Endothelial cell of umbilical vein (primary cell): ENCODE measurements around the gene FMN1. TPM values are rescaled to one million over a fixed set of nuclear protein-coding genes. Genes with fewer than 3 reads are reported as not detected.

Experiments used
- BruUV-seq: library from RNA; stranded (reverse); fragments of 400-500 nt; replicated peaks from 2 replicates; lab custom pipeline; 2021; lab: Mats Ljungman, UMichigan
- CTCF ChIA-PET: fragments of 300-600, 350-600 bp; sonication (Branson Sonifier 250); formaldehyde crosslinking; loops from one replicate; lab custom pipeline; 2021; ENCODE audit warnings: antibody characterized with exemption, inconsistent platforms; lab: Charles Lee
- POLR2A ChIA-PET: fragments of 300-600, 350-600 bp; sonication (Branson Sonifier 250); formaldehyde crosslinking; loops from one replicate; lab custom pipeline; 2021; ENCODE audit warnings: antibody characterized with exemption, inconsistent platforms; lab: Charles Lee
- DNase-seq: peaks from one replicate; pipeline ENCODE4 v3.0.0-alpha.2; 2011; ENCODE audit warnings: low read depth, low spot score
- FAIRE-seq: peaks from 2 replicates; lab custom pipeline; 2011; peaks lifted over from hg19 to GRCh38; lab: Jason Lieb, UNC
- H2AFZ ChIP-seq: 2 replicates; pipeline ENCODE4 v1.6.0; 2012; ENCODE audit warnings: low read depth, low read length, control low read depth, inconsistent platforms
- H3K27ac ChIP-seq: 2 replicates; pipeline ENCODE4 v1.5.1; 2011; ENCODE audit warnings: low read depth, mild to moderate bottlenecking, control low read depth, low read length, moderate library complexity; ENCODE audit not compliant: insufficient read depth
- H3K27me3 ChIP-seq, 2 experiments: 2 replicates each; pipeline versions ENCODE4 v1.6.0 to v1.6.1; 2011; ENCODE audit warnings: low read length in 2 of 2, mixed read lengths in 1 of 2; ENCODE audit not compliant: control insufficient read depth in 2 of 2, insufficient read depth in 2 of 2
- H3K36me3 ChIP-seq, 2 experiments: 2 replicates in 1 of 2; 3 replicates in 1 of 2; pipeline ENCODE4 v1.5.1; 2011; ENCODE audit warnings: low read length in 2 of 2, mild to moderate bottlenecking in 1 of 2, moderate library complexity in 1 of 2; ENCODE audit not compliant: control insufficient read depth in 2 of 2, insufficient read depth in 2 of 2; ENCODE audit errors: extremely low read depth in 1 of 2
- H3K4me1 ChIP-seq: 3 replicates; pipeline ENCODE4 v1.5.1; 2011; ENCODE audit warnings: mild to moderate bottlenecking, low read length; ENCODE audit not compliant: control insufficient read depth, insufficient read depth; ENCODE audit errors: extremely low read depth
- H3K4me2 ChIP-seq: 2 replicates; pipeline ENCODE4 v1.6.1; 2011; ENCODE audit warnings: low read length, control low read depth, mixed read lengths; ENCODE audit not compliant: insufficient read depth
- H3K4me3 ChIP-seq, 3 experiments: fragments of 200-600 bp in 1 of 3; sonication (generic), shearing (Covaris generic) in 1 of 3; replicated peaks in 1 of 3; 2 replicates each; pipeline ENCODE4 v1.5.1; 2011 to 2016; ENCODE audit warnings: control low read depth in 3 of 3, low read length in 3 of 3, mild to moderate bottlenecking in 2 of 3, inconsistent platforms in 1 of 3, low read depth in 1 of 3, moderate library complexity in 1 of 3; ENCODE audit not compliant: insufficient read depth in 1 of 3
- H3K79me2 ChIP-seq: 2 replicates; pipeline ENCODE4 v1.6.0; 2012; ENCODE audit warnings: low read length, inconsistent platforms; ENCODE audit not compliant: control insufficient read depth, insufficient read depth
- H3K9ac ChIP-seq: replicated peaks from 2 replicates; pipeline ENCODE3; 2011; ENCODE audit warnings: low read length, control low read depth; ENCODE audit not compliant: insufficient read depth; ENCODE audit errors: extremely low read depth
- H3K9me1 ChIP-seq: replicated peaks from 3 replicates; pipeline ENCODE4 v1.6.0; 2011; ENCODE audit warnings: mild to moderate bottlenecking, low read length; ENCODE audit not compliant: control insufficient read depth, insufficient read depth; ENCODE audit errors: extremely low read depth
- H3K9me3 ChIP-seq: replicated peaks from 2 replicates; pipeline ENCODE4 v1.5.1; 2012; ENCODE audit warnings: low read length, inconsistent platforms; ENCODE audit not compliant: control insufficient read depth, insufficient read depth
- H4K20me1 ChIP-seq: replicated peaks from 2 replicates; pipeline ENCODE3; 2011; ENCODE audit warnings: mild to moderate bottlenecking, low read length; ENCODE audit not compliant: control insufficient read depth, insufficient read depth; ENCODE audit errors: extremely low read depth
- EZH2 ChIP-seq: IDR thresholded peaks from 2 replicates; pipeline ENCODE4 v1.6.1; 2012; ENCODE audit warnings: borderline replicate concordance, low read depth, mild to moderate bottlenecking, moderate library complexity, low read length, inconsistent platforms; ENCODE audit not compliant: severe bottlenecking
- FOS ChIP-seq: IDR thresholded peaks from 2 replicates; pipeline ENCODE4 v1.6.1; 2011; ENCODE audit warnings: mild to moderate bottlenecking, low read length, moderate library complexity, borderline replicate concordance; ENCODE audit not compliant: insufficient read depth
- GATA2 ChIP-seq: IDR thresholded peaks from 2 replicates; pipeline ENCODE4 v1.7.0; 2011; ENCODE audit warnings: low read depth, mild to moderate bottlenecking, moderate library complexity, mixed read lengths, low read length; ENCODE audit not compliant: insufficient read length, insufficient read depth
- JUN ChIP-seq: IDR thresholded peaks from 2 replicates; pipeline ENCODE4 v1.6.1; 2011; ENCODE audit warnings: borderline replicate concordance, low read depth; ENCODE audit not compliant: insufficient read length, insufficient read depth
- MYC ChIP-seq: IDR thresholded peaks from one replicate; pipeline ENCODE4 v1.6.1; 2011; ENCODE audit warnings: mild to moderate bottlenecking, low read depth, low read length
- POLR2A ChIP-seq: IDR thresholded peaks from 2 replicates; pipeline ENCODE4 v1.6.1; 2012; ENCODE audit warnings: low read depth, mild to moderate bottlenecking, control low read depth, low read length
- POLR2AphosphoS5 ChIP-seq: IDR thresholded peaks from 2 replicates; pipeline ENCODE4 v1.6.1; 2012; ENCODE audit warnings: low read depth, mild to moderate bottlenecking, control low read depth, low read length, moderate library complexity; ENCODE audit not compliant: insufficient read depth
- dilution Hi-C: fragments of 300-500 bp; cut with MboI; formaldehyde crosslinking; loops from one replicate; pipeline ENCODE4 v1.15.0; 2019; ENCODE audit warnings: low sequenced_read_pairs; ENCODE audit not compliant: extremely low pct_ligation_motif_present
- intact Hi-C: fragments of 100-400 bp; cut with micrococcal nuclease; formaldehyde crosslinking; loops from one replicate; pipeline ENCODE4 v1.10.0; 2022
- polyA plus RNA-seq, 4 experiments: library from polyadenylated mRNA; depleted of rRNA in 3 of 4; stranded (reverse) in 3 of 4; unstranded in 1 of 4; fragments of >200 nt; gene quantifications; 2 replicates each; pipeline versions ENCODE4 v1.2.1 to v1.2.3, GENCODE V29; 2011 to 2012; ENCODE audit warnings: missing spikeins in 1 of 4
- total RNA-seq: library from RNA; stranded (reverse); gene quantifications from 2 replicates; pipeline ENCODE4 v1.2.3, GENCODE V29; 2021
- TF ChIP-seq, protein P1 (sequence below), 2 donors: IDR thresholded peaks; 1 replicate in 1 of 2; 2 replicates in 1 of 2; pipeline ENCODE4 v1.5.1; 2011; ENCODE audit warnings: low read length in 2 of 2, mild to moderate bottlenecking in 2 of 2, moderate library complexity in 2 of 2, control low read depth in 1 of 2, inconsistent platforms in 1 of 2, low read depth in 1 of 2; ENCODE audit not compliant: insufficient read depth in 1 of 2; ENCODE audit errors: extremely low read depth in 1 of 2
- TF ChIP-seq, protein P2 (sequence below): IDR thresholded peaks from 2 replicates; pipeline ENCODE4 v1.6.1; 2011; ENCODE audit not compliant: insufficient read depth, insufficient read length

Gene FMN1
- total and polyA plus RNA-seq, 2 donors (not counting 3 experiments of a cell fraction or from before 2014, with no cell fraction given): 0.01 to 0.29 TPM

DNA sequence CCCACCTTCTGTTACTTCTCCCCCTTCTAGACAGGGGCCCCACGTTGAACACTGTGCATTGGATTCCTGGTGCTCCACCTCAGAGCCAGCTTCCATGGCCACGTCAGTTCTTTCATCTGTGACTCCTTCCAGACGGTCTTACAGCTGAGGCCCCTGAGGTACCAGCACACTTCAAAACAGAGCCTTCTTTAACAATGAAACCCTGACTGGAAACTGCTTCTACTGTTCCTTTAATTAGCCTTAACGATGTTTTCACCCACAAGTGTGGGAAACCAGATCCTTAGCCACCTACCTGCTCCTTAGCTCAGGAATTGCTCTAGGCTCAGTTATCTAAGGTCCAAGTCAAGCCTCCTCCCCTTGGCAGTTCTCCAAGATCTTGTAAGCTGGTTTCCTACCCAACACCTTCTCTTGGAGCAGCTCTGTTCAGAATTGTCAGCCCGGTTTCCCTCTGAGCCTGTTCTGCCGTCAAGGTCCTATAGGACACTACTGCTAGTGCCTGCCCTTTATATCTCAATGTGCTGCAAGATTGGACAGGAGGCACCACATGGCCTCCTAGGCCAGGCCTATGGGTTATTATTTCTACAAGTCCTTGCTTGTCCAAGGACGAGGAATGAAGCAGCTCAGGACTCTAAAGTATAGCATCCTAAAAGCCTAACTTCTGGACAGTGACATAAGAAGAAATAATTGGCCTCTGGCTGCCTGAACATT is 80.7 kb downstream of the FMN1 start:
- TF ChIP-seq GATA2 (no peak), POLR2AphosphoS5 (no peak), FOS (no peak), MYC (no peak), JUN (no peak), EZH2 (no peak), POLR2A (no peak)
- TF ChIP-seq, protein P1, sequence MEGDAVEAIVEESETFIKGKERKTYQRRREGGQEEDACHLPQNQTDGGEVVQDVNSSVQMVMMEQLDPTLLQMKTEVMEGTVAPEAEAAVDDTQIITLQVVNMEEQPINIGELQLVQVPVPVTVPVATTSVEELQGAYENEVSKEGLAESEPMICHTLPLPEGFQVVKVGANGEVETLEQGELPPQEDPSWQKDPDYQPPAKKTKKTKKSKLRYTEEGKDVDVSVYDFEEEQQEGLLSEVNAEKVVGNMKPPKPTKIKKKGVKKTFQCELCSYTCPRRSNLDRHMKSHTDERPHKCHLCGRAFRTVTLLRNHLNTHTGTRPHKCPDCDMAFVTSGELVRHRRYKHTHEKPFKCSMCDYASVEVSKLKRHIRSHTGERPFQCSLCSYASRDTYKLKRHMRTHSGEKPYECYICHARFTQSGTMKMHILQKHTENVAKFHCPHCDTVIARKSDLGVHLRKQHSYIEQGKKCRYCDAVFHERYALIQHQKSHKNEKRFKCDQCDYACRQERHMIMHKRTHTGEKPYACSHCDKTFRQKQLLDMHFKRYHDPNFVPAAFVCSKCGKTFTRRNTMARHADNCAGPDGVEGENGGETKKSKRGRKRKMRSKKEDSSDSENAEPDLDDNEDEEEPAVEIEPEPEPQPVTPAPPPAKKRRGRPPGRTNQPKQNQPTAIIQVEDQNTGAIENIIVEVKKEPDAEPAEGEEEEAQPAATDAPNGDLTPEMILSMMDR (IDR thresholded peaks at IDR 0.05; ENCODE audit: extremely low read depth in 1 of 2, insufficient read depth in 1 of 2, low read depth in 1 of 2, low read length in 2 of 2): no peak
- TF ChIP-seq, protein P2, sequence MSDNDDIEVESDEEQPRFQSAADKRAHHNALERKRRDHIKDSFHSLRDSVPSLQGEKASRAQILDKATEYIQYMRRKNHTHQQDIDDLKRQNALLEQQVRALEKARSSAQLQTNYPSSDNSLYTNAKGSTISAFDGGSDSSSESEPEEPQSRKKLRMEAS: no peak
- H2AFZ ChIP-seq: no peak overlapping the region
- H3K9ac ChIP-seq: no peak overlapping the region
- H3K4me2 ChIP-seq: no peak overlapping the region
- no peaks in the 10 kb centered on the region for H3K9me1 ChIP-seq
- CTCF ChIA-PET: interaction anchor here (1.0 to 2.1 kb wide), 2 partner anchors 11 to 24 kb away, joined by 3 to 7 read pairs; no protein-coding TSS in a partner anchor
- FAIRE-seq (no peak), DNase-seq (no peak)
- no peaks in the 10 kb centered on the region for H3K27me3 ChIP-seq
- dilution Hi-C loops (no loop called here), intact Hi-C loops (no loop called here)
- no peaks in the 10 kb centered on the region for H3K79me2 ChIP-seq
- H4K20me1 ChIP-seq: no peaks in the 10 kb centered on the region
- no peak overlapping the region for H3K27ac ChIP-seq
- peaks cover 5% of the 10 kb centered on the region for H3K4me1 ChIP-seq
- H3K4me3 ChIP-seq: no peak overlapping the region
- TSS peak; percentile 72 for BruUV-seq
- POLR2A ChIA-PET: no interaction called here
- no peaks in the 10 kb centered on the region for H3K9me3 ChIP-seq
- H3K36me3 ChIP-seq: no peaks in the 10 kb centered on the region
